Inflammatory macrophage (primary cell): ENCODE results near the gene RAB26.
A peak's percentile ranks its signal among the peaks of the same experiment; 100 is the strongest.
"Not testable (repeated sequence)": the region's sequence is repeated elsewhere in the genome, so short reads cannot be mapped to it uniquely, and the experiment has no call there.

Experiments used
- DNase-seq, 2 donors: peaks; one replicate each; pipeline ENCODE4 v3.0.0-alpha.2; 2020 to 2022
- total RNA-seq, 18 experiments: gene quantifications; one replicate each; lab custom pipeline; 2026; ENCODE audit warnings: mixed read lengths in 6 of 18, inconsistent platforms in 2 of 18; lab: John Stamatoyannopoulos, UW

Gene RAB26
- total RNA-seq, result 0 to 0.24 (median 0.04) reads per million in 18 experiments

DNA sequence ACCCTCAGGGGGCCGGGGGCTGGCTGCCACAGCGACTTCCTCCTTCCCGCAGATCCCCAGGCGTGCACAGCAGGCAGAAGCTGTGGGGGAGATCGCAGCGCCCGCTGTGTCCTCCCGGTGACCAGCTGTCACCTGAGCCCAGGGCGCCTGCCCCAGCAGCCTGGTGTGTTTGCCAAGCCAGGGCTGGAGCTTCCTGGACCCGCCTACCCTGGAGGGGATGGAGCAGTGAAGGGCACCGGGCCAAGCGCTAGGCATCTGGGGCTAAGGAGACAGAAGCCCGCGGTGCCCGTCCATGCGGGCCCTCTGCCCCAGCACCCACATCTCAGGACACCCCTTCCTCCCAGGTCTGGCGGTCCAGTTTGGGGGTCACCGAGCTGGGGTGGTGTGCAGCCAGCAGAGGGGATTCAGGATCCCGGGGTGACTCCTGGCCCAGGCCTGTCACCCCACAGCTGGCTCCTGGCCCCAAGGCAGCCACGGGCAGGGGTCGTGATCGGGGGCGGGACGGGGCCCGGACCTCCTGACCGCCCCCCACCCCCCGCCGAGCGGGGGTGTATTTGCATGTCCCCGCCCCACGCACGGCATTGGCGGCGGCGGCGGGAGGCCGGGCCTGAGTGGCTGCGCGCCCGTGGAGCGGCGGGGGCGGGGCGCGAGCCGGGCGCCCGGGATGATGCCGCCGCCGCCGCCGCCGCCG is at the start of gene RAB26:
RAB26 (plus strand) TSS at position 645 of the 691 bp plus-strand sequence. CDS start 159 bp downstream, outside the sequence.
- DNase-seq, result peak; percentile 30 to 63

DNA sequence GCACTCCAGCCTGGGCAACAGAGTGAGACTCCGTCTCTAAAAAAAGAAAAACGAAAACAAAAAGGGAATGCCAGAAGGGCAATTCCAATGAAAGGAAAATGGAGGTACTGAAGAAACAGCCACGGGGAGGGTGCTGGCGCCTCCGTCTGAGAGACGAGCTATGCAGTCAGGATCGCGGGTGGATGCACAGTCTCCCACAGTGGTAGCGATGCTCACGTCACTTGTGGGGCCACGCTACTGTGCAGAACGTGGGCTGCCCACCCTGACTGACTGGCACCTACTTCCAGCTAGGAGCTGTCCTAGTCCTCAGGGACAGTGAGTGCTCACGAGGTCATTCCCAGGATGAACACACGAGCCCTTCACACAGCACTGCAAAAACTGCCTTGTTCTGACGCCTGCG is 46.8 kb upstream of the RAB26 start:
- not testable (repeated sequence) for DNase-seq

GRCh38 chr16:2102471-2102870 is 46.0 kb upstream of the RAB26 start:
- DNase-seq, result no peak

- DNase-seq, result not testable (repeated sequence)
These were observed 44.0 kb upstream of the RAB26 start for GRCh38 chr16:2104464-2104863.

- not testable (repeated sequence) for DNase-seq
These were observed 43.1 kb upstream of the RAB26 start for GRCh38 chr16:2105291-2105690.

DNA sequence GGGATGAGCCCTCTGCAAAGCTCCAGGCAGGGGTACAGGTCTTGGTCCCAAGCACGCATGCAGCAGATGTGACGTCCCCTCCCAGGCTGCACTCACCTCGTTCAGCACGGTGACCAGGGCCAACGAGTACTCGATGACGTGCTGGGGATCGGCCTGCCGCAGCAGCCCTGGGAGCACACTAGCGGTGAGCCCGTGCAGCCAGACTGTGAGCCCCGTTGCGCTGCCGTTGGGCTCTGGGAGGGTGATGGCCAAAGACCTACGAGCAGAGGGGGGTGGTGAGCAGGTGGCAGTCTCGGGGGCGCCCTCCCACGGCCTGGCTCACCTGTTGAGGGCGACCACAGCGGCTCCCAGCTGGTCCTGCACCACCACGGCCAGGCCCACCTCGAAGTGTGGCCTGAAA is 42.7 kb upstream of the RAB26 start:
- not testable (repeated sequence) for DNase-seq

- not testable (repeated sequence) for DNase-seq
These were observed 42.2 kb upstream of the RAB26 start for GRCh38 chr16:2106211-2106610.

DNA sequence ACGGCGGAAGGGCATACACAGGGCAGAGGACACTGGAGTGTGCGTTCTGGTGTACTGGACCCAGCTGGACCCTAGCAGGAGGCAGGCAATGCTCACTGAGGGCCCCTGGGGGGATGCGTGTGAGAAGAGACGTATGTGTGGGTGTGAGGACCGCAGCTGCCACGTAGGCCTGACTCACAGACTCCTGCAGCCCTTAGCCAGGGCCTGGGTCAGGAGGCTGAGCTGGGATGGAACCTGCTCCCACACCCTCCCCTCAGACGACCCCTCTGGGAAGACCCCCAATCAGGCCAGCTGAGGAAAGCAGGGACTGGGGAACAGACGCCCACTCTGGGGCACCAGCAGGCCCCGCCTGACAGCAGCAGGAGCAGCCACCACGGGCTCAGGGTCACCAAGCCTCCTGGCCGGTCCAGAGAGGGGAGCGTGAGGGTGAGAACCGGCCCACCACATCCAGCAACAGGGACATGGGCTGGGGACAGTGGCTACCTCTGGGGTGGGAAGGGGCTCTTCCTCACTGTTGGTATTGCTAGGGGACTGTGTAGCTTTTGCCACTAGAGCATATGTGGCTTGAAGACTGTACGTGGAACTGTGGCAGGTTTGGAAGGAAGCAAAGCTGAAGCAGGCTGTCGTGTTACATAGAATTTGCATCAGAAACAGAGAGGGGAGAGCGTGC is 41.2 kb upstream of the RAB26 start:
- DNase-seq, result not testable (repeated sequence)

DNA sequence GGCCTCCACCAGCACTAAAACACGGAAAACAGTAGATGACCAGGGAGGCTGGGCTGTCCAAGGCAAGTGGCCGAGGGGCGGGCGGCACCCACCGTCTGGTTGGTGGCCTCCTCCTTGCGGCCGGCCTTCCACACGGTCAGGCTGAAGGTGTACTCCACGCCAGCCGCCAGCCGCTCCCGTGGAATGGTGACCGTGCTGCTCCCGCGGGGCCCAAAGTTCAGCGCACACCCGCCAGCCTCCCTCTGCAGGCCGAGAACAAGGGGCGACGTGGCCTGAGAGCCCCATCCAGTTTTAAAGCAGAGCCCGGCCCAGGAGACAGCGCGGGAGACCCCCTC is 40.7 kb upstream of the RAB26 start:
- DNase-seq, result not testable (repeated sequence)

- not testable (repeated sequence) for DNase-seq
These were observed 39.8 kb upstream of the RAB26 start for GRCh38 chr16:2108446-2109270.

DNA sequence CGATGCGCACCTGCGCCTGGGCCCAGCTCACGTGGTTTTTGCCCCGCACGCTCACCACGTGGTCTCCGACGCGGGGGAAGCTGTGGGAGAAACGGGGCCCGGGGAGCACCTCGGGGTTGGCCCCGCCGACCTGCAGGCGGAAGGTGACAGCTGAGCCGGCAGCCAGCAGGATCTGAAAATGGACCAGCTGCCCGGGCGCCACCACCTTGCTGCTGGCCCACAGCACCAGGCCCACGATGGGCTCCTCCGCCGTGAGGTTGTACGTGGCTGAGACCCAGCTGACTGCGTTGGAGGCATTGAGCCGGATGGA is 39.2 kb upstream of the RAB26 start:
- DNase-seq, result not testable (repeated sequence)

DNA sequence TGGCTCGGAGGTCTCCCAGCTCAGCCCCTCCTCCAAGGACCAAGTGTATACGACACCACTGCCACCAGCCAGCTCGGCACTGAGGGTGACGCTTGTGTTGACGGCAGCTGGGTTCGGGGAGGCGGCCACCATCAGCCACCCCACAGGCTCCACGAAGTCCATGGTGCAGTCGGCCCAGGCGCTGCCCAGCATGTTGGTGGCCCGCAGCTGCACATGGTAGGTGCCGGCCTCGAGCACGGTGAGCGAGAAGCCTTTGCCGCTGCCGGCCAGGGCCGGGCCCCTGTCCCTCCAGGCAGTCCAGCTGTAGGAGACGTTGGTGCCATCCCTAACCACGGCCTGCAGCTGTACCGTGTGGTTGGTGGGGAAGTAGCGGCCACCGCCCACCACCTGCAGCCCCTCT is 38.6 kb upstream of the RAB26 start:
- DNase-seq, result not testable (repeated sequence)

DNA sequence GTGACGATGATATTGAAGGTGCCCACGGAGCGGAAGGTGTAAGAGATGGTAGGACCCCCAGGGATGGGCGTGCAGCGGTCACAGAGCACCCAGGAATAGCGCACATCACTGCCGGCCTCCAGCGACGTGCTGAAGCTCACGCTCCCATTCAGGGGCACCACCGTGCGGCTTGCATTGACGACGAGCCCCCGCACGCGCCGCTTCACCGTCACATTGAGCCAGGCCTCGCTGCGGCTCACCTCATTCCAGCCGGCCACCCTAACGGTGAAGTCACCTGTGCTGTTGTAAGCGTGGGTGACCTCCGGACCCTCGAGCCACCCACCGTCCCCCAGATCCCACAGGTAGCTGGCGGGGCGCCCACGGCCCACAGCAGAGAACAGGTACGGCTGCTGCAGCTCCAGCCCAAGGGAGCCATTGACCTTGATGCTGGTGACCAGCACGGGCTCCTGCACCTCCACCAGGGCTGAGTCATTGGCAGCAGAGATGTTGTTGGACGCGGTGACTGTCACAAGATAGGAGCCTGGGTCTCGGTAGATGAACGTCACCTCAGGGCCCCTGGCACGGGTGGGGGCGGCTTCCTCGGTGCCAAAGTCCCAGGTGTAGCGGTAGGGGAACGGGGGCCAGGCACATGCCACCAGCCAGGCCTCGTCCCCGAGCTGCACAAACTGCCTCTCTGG is 38.0 kb upstream of the RAB26 start:
- not testable (repeated sequence) for DNase-seq

- DNase-seq, result not testable (repeated sequence)
These were observed 37.4 kb upstream of the RAB26 start for GRCh38 chr16:2111009-2111353.

DNA sequence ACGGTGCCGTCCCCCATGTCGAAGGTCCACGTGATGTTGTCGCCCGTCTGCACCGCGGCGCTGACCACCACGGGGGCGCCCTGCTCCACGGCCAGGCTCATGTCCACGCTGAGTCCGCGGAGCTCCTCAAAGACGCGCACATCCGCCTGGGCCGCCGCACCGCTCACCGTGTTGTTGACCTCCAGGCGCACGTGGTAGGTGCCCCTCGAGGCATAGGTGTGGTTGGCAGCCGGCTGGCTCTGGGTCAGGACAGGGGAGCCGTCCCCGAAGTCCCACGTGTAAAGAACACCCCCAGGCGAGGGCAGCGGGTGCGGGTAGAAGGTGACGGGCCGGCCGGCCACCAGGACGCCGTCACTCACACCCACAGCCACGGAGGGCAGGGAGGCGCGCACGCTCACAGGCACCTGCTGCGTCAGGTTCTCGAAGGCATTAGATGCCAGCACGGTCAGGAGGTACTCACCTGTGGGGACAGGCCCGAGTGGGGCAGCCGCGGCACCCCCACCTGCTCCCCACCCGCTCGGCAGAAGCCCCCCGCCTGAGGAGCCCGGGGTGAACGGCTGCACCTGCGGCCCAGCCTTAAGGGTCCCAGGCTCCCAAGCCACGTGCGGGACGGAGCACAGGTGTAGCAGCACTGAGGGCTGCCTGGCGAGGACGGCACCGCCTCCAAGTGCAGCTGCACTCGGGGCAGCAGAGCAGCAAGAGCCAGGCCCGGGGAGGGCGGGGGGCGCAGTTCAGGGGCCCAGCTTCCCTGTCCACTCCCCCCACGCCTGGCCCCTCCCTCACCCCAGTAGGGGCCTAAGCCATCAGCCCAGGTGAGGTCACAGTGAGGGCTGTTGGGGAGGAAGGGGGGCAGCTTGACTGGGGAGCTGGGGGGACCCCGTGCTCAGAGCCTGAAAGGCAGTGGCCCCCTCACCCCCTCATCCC is 36.8 kb upstream of the RAB26 start:
- not testable (repeated sequence) for DNase-seq

DNA sequence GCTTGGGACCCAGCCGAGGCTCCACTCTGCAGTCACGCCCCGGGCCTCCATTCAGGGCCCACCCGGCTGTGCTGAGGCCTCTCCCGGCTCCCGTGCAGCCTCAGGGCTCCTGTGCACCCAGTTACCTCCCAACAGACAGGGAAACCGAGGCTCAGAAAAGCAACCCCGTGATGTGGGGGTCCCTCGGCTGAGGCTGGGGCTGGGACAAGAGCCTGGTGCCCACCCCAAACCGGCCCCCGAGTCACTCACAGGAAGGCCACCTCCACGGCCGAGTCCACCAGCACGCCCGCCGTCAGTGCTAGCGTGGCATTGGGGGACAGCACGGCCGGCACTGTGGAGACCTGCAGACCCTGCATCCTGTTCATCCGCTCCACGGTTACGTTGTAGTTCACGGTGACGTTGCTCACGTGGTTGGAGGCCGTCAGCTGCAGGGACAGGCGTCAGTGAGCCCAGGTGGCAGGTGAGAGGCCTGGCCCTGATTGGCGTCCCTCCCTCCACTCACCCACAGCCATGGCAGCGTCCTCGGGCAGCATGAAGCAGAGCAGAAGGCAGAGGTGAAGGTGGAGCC is 35.8 kb upstream of the RAB26 start:
- not testable (repeated sequence) for DNase-seq

DNA sequence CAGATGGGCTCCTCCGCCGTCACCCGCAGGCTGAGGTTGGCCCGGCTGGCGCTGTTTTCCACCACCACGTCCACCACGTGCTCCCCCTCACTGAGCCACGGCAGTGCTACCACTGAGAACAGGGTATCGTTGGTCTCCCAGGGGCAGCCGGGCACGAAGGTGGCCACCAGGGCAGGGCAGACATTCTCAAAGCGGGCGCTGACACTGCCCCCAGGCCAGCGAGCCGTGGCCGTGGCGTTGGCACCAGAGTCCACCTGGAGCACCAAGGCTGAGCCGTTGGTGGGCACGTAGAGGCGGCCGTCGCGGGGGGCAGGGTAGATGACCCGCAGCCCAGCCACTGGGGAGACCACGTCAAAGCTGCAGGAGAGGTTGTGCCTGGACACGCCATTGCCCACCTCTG is 34.2 kb upstream of the RAB26 start:
- DNase-seq, result not testable (repeated sequence)

- DNase-seq, result not testable (repeated sequence)
These were observed 33.4 kb upstream of the RAB26 start for GRCh38 chr16:2114885-2115590.

DNA sequence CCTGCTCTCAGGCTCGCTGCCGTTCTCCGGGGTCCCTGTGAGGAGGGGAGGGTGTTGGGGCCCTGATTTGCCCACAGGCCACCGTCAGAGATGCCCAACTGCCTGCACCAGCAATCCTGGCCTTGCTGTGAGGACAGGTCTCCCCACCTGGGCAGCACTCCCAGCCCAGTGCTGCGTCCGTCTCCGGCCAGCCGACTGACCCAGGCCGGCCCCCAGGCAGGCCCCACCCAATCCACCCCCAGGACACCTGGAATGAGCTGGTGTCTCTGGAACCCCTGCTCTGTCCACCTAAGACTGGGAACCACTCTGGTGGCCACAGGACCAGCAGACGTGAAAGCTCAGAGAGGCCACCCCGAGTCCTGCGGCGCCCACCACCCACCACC is 32.8 kb upstream of the RAB26 start:
- DNase-seq, result no peak

GRCh38 chr16:2116428-2116827 is 32.0 kb upstream of the RAB26 start:
- not testable (repeated sequence) for DNase-seq

- DNase-seq, result not testable (repeated sequence)
These were observed 31.1 kb upstream of the RAB26 start for GRCh38 chr16:2117341-2117740.
